ENCODE measurements around the gene SST.
"Not testable (repeated sequence)": the region's sequence is repeated elsewhere in the genome, so short reads cannot be mapped to it uniquely, and the experiment has no call there.

The SST gene

DNA sequence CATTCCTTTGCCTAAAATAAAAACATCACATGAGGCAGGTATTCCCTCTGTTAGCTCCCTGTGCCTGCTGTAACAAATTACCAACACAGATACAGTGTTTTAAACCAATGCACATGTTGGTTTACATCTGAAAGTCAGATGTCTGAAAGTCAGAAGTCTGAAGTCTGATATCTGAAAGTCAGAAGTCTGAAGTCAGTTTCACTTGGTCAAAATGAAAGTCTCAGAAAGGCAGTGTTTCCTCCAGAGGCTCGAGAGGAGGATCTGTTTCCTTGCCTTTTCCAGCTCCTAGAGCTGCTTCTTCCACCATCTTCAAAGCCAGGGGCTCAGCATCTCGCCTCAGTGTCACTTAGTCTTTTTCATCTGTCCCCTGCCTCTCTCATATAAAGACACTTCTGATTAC lies 22.0 kb downstream of the SST start:
- Histone ChIP-seq H3K36me3 (ENCODE audit: control insufficient read depth, insufficient read depth, low read length) (no peaks in the 10 kb centered on the region), H3K4me3 (ENCODE audit: low read depth, low read length) (no peak overlapping the region), H3K9me3 (ENCODE audit: control insufficient read depth, insufficient read depth, low read length) (no peaks in the 10 kb centered on the region), H3K27ac (ENCODE audit: low read depth, low read length) (no peak overlapping the region), H3K9ac (ENCODE audit: low read depth, low read length) (no peak overlapping the region), H3K27me3 (ENCODE audit: control insufficient read depth, insufficient read depth, low read length) (no peaks in the 10 kb centered on the region), H3K4me1 (ENCODE audit: control insufficient read depth, insufficient read depth, low read length) (no peaks in the 10 kb centered on the region)

DNA sequence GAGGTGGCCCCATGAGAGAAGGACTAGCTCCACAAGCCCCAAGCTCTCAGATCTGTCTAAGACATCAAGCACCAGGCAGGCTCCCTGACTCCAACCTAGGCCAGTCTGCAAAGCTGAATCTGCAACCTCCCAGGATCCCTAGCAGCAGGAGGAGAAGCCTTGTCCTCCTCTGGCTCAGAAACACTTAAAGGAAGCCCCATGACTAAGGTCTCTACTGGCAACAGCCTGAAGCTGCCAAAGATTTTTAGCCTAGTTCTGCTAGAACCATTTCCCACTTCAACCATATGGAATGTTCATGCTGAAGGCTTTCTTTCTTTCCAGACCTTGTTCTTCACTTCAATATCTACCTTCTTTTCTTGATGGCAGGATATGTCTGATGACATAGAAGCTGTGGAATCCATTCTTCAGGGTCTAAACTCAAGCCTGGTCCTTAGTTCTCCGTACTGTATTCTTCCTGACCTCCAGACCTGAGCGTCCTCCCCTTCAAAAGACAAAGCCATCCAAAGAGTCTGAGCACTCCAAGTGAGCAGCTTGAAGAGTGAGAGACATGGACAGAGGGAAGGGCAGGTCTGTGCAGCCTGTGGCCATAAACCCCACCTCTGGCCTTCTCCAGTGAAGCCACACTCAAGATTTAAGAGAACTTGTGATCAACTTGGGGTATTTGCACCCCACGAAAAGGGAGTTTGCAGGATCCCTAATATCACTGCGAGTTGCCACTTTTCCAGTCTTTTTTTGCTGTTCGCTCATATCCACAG lies 23.1 kb downstream of the SST start:
- Histone ChIP-seq H3K4me1 (ENCODE audit: control insufficient read depth, insufficient read depth, low read length) (no peaks in the 10 kb centered on the region), H3K36me3 (ENCODE audit: control insufficient read depth, insufficient read depth, low read length) (no peaks in the 10 kb centered on the region), H3K27ac (ENCODE audit: low read depth, low read length) (no peak overlapping the region), H3K9me3 (ENCODE audit: control insufficient read depth, insufficient read depth, low read length) (no peaks in the 10 kb centered on the region), H3K27me3 (ENCODE audit: control insufficient read depth, insufficient read depth, low read length) (no peaks in the 10 kb centered on the region), H3K9ac (ENCODE audit: low read depth, low read length) (no peak overlapping the region), H3K4me3 (ENCODE audit: low read depth, low read length) (no peak overlapping the region)

DNA sequence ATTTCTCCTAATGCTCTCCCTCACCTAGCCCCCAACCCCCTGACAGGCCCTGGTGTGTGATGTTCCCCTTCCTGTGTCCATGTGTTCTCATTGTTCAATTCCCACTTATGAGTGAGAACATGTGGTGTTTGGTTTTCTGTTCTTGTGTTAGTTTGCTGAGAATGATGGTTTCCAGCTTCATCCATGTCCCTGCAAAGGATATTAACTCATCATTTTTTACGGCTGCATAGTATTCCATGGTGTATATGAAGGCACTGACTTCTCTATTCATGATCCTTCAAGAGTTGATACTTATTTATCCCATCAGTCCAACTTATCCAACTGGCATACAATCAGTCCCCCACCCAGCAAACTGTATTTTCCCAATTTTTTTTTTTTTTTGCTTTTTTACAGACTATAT lies 24.8 kb downstream of the SST start:
- not testable (repeated sequence) for H3K4me3 ChIP-seq (ENCODE audit: low read depth, low read length); H3K27ac ChIP-seq (ENCODE audit: low read depth, low read length); H3K9me3 ChIP-seq (ENCODE audit: control insufficient read depth, insufficient read depth, low read length); H3K27me3 ChIP-seq (ENCODE audit: control insufficient read depth, insufficient read depth, low read length); H3K9ac ChIP-seq (ENCODE audit: low read depth, low read length); H3K4me1 ChIP-seq (ENCODE audit: control insufficient read depth, insufficient read depth, low read length); H3K36me3 ChIP-seq (ENCODE audit: control insufficient read depth, insufficient read depth, low read length)

- H3K36me3 ChIP-seq (ENCODE audit: control insufficient read depth, insufficient read depth, low read length): no peaks in the 10 kb centered on the region
- H3K9ac ChIP-seq (ENCODE audit: low read depth, low read length): no peak overlapping the region
- H3K4me1 ChIP-seq (ENCODE audit: control insufficient read depth, insufficient read depth, low read length): no peaks in the 10 kb centered on the region
- no peak overlapping the region for H3K27ac ChIP-seq (ENCODE audit: low read depth, low read length)
- no peaks in the 10 kb centered on the region for H3K9me3 ChIP-seq (ENCODE audit: control insufficient read depth, insufficient read depth, low read length)
- no peaks in the 10 kb centered on the region for H3K27me3 ChIP-seq (ENCODE audit: control insufficient read depth, insufficient read depth, low read length)
- no peak overlapping the region for H3K4me3 ChIP-seq (ENCODE audit: low read depth, low read length)
These were observed 27.3 kb downstream of the SST start for GRCh38 chr3:187642861-187643260.

DNA sequence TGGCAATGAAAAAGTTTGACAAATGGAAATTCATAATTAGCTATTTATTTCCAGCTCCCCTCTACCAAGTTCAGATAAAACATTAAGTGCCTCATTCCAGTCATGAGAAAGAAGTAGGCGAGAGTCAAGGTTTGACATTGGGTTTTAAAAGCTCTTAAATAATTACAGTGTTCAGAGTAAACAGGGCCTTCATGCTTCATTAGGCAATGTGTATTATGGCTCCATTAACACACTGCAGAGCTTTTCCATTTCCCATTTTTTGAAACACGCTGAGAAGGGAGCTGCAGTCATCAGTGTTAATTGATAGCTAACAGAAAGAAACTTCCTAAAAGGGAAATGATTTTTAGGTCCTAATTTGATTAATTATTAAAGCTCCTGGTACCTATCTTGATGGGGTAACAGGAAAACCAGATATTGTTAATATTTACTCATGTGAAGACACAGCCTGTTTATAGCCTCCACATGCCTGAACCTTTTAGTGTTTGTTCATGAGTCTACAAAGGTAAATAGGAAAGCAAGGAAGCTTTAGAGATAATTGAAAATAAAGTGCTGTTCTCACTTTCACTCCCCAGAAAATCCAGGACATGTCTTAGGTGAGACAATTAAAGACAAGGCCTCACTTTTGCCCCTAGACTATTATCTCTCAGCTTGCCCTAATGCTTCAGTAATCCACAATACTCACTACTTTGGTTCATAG lies 28.7 kb downstream of the SST start:
- Histone ChIP-seq H3K4me1 (ENCODE audit: control insufficient read depth, insufficient read depth, low read length) (no peaks in the 10 kb centered on the region), H3K9me3 (ENCODE audit: control insufficient read depth, insufficient read depth, low read length) (no peaks in the 10 kb centered on the region), H3K36me3 (ENCODE audit: control insufficient read depth, insufficient read depth, low read length) (no peaks in the 10 kb centered on the region), H3K27ac (ENCODE audit: low read depth, low read length) (no peak overlapping the region), H3K27me3 (ENCODE audit: control insufficient read depth, insufficient read depth, low read length) (no peaks in the 10 kb centered on the region), H3K4me3 (ENCODE audit: low read depth, low read length) (no peak overlapping the region), H3K9ac (ENCODE audit: low read depth, low read length) (no peak overlapping the region)

DNA sequence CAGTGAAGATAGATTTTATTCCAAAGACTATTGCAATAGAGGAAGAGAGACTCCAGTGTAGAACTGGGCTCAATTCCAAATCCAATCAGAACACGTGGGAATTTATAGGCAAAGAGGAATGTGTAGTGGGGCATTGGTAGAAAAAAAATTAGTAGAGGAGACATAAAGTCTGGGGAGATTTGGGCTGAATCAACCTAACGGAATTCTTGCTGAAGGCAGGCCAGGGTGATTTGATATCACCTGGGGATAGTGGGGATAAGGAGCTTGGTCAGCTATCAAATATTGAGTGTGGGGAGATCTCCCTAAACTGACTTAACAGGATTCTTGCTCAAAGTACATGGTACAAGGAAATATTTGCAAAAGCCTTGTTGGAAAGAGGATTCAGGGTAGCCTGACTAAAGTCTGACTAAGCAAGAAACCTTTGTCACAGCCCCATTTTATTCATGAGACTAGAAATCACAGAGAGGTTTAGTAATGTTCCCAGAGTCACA lies 29.6 kb downstream of the SST start:
- H3K9ac ChIP-seq (ENCODE audit: low read depth, low read length): no peak overlapping the region
- no peaks in the 10 kb centered on the region for H3K9me3 ChIP-seq (ENCODE audit: control insufficient read depth, insufficient read depth, low read length)
- no peaks in the 10 kb centered on the region for H3K27me3 ChIP-seq (ENCODE audit: control insufficient read depth, insufficient read depth, low read length)
- H3K27ac ChIP-seq (ENCODE audit: low read depth, low read length): no peak overlapping the region
- no peaks in the 10 kb centered on the region for H3K36me3 ChIP-seq (ENCODE audit: control insufficient read depth, insufficient read depth, low read length)
- H3K4me3 ChIP-seq (ENCODE audit: low read depth, low read length): no peak overlapping the region
- no peaks in the 10 kb centered on the region for H3K4me1 ChIP-seq (ENCODE audit: control insufficient read depth, insufficient read depth, low read length)

DNA sequence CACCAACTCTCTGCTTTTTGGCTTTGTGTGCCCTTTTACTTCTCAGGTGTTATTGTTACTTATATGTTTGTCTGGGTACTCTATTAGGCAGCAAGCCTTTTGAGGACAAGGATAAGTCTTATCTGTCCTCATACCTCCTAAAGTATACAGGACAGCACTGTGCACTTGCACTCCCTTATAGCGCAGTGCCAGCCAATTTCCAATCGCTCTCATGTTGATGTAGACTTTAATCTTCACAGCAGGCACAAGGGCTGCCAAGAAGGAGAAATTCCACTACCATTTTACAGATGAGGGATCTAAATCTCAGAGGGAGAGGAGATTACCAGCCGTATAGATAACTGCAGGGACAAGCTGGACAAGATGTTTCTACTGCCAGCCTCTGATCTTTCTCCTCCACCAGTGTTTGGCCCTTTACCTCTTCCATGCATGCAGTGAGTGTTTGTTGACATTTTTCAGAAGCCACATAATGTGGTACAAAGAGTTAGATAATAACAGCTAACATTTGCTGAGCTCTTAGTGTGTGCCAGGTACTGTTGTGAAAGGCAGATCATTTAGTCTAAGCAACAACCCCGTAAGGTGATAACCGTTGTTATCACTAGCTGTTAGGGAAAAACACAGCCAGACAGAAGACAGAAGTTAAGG lies 30.1 kb downstream of the SST start:
- H3K4me1 ChIP-seq (ENCODE audit: control insufficient read depth, insufficient read depth, low read length): no peaks in the 10 kb centered on the region
- H3K36me3 ChIP-seq (ENCODE audit: control insufficient read depth, insufficient read depth, low read length): no peaks in the 10 kb centered on the region
- H3K4me3 ChIP-seq (ENCODE audit: low read depth, low read length): no peak overlapping the region
- H3K9me3 ChIP-seq (ENCODE audit: control insufficient read depth, insufficient read depth, low read length): no peaks in the 10 kb centered on the region
- no peak overlapping the region for H3K9ac ChIP-seq (ENCODE audit: low read depth, low read length)
- no peak overlapping the region for H3K27ac ChIP-seq (ENCODE audit: low read depth, low read length)
- no peaks in the 10 kb centered on the region for H3K27me3 ChIP-seq (ENCODE audit: control insufficient read depth, insufficient read depth, low read length)

DNA sequence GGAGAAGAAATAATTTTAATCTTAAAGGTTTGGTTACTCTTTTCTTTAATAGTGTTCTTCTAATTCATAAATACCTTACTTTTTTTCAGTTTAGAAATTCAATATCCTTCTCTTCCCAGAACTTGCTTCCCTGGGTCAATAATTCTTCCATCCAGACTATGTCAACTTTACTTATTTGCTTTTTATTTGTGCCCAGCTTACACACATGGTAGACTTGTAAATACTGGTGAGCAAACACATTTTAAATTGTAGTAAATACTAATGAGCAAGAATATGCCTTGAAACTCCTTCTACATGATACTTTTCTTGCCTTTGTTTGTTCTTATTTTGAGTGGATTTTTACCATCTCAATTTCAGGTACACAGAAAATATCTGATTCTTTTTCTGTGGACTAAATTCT lies 33.7 kb downstream of the SST start:
- H3K27me3 ChIP-seq (ENCODE audit: control insufficient read depth, insufficient read depth, low read length): no peaks in the 10 kb centered on the region
- H3K9me3 ChIP-seq (ENCODE audit: control insufficient read depth, insufficient read depth, low read length): peaks cover 5% of the 10 kb centered on the region; the same call in 1 of the 2 replicates
- H3K27ac ChIP-seq (ENCODE audit: low read depth, low read length): no peak overlapping the region
- H3K9ac ChIP-seq (ENCODE audit: low read depth, low read length): no peak overlapping the region
- no peaks in the 10 kb centered on the region for H3K36me3 ChIP-seq (ENCODE audit: control insufficient read depth, insufficient read depth, low read length)
- no peak overlapping the region for H3K4me3 ChIP-seq (ENCODE audit: low read depth, low read length)
- no peaks in the 10 kb centered on the region for H3K4me1 ChIP-seq (ENCODE audit: control insufficient read depth, insufficient read depth, low read length)

DNA sequence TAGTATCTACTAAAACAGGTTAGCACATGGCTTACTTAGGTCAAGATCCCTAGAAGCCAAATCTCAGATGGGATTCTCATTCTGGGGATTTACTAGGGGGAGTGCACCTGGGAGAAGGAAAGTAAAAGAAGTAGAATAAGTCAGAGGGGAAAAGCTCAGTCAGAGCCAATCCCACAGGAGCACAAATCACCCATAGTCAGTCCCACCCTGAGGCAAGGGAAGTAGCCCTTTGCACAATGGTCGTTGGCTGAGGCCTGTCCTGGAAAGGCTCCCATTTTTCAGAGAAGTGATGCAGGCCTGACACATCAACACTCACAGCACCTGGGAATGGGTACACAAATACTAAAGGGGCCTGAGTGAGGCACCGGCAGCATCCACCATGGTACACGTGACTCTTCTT lies 39.8 kb downstream of the SST start:
- Histone ChIP-seq H3K9me3 (ENCODE audit: control insufficient read depth, insufficient read depth, low read length) (peaks cover 5% of the 10 kb centered on the region; the same call in 1 of the 2 replicates), H3K27me3 (ENCODE audit: control insufficient read depth, insufficient read depth, low read length) (peaks cover 7% of the 10 kb centered on the region; the same call in 1 of the 2 replicates), H3K27ac (ENCODE audit: low read depth, low read length) (no peak overlapping the region), H3K9ac (ENCODE audit: low read depth, low read length) (no peak overlapping the region), H3K4me1 (ENCODE audit: control insufficient read depth, insufficient read depth, low read length) (peaks cover 9% of the 10 kb centered on the region), H3K4me3 (ENCODE audit: low read depth, low read length) (no peak overlapping the region), H3K36me3 (ENCODE audit: control insufficient read depth, insufficient read depth, low read length) (no peaks in the 10 kb centered on the region)

DNA sequence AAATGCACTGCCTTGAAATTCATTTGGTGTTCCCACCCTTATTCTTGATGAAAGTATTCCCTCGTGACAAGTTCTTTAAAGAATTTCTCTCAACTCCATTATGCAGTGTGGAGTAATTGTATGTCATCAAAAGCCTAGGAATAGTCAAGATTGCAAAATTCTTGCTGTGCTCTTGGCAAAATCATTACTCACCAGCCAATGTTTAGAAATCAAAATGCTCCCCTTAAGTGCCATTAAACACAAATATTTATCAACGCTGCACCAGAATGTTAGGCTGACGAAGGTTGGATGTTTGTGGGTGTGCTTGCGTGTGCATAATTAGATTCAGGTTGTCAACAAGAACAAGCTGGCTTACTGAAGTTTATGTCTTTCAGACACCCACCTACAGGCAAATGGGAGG lies 40.5 kb downstream of the SST start:
- Histone ChIP-seq H3K9ac (ENCODE audit: low read depth, low read length) (no peak overlapping the region), H3K27me3 (ENCODE audit: control insufficient read depth, insufficient read depth, low read length) (peaks cover 7% of the 10 kb centered on the region; the same call in 1 of the 2 replicates), H3K9me3 (ENCODE audit: control insufficient read depth, insufficient read depth, low read length) (peaks cover 5% of the 10 kb centered on the region; the same call in 1 of the 2 replicates), H3K36me3 (ENCODE audit: control insufficient read depth, insufficient read depth, low read length) (no peaks in the 10 kb centered on the region), H3K4me3 (ENCODE audit: low read depth, low read length) (no peak overlapping the region), H3K4me1 (ENCODE audit: control insufficient read depth, insufficient read depth, low read length) (peaks cover 9% of the 10 kb centered on the region), H3K27ac (ENCODE audit: low read depth, low read length) (no peak overlapping the region)

- Histone ChIP-seq H3K27ac (ENCODE audit: low read depth, low read length) (no peak overlapping the region), H3K4me1 (ENCODE audit: control insufficient read depth, insufficient read depth, low read length) (peaks cover 9% of the 10 kb centered on the region), H3K36me3 (ENCODE audit: control insufficient read depth, insufficient read depth, low read length) (no peaks in the 10 kb centered on the region), H3K4me3 (ENCODE audit: low read depth, low read length) (no peak overlapping the region), H3K27me3 (ENCODE audit: control insufficient read depth, insufficient read depth, low read length) (peaks cover 13% of the 10 kb centered on the region; the same call in 1 of the 2 replicates), H3K9me3 (ENCODE audit: control insufficient read depth, insufficient read depth, low read length) (no peaks in the 10 kb centered on the region), H3K9ac (ENCODE audit: low read depth, low read length) (no peak overlapping the region)
These were observed 42.0 kb downstream of the SST start for GRCh38 chr3:187628169-187628568.

Measured in HUES48 (cell line).